NCI-H524 treated with DMSO at 0.1 percent for 48 hours (cell line): ENCODE measurements around the gene SPEN.
"Not testable (repeated sequence)": the region's sequence is repeated elsewhere in the genome, so short reads cannot be mapped to it uniquely, and the experiment has no call there.

Experiments used
- DNase-seq: peaks from one replicate; lab custom pipeline; 2025; lab: John Stamatoyannopoulos, UW

The SPEN gene

GRCh38 chr1:15833842-15834405, 13.6 kb upstream of the SPEN start:
- DNase-seq, result no peak

- peak; percentile 73 for DNase-seq
Measured at GRCh38 chr1:15834406-15835204, 12.9 kb upstream of the SPEN start.

- DNase-seq, result no peak
Measured at GRCh38 chr1:15835205-15835740, 12.2 kb upstream of the SPEN start.

- peak; percentile 86 for DNase-seq
Measured at GRCh38 chr1:15835741-15836510, 11.6 kb upstream of the SPEN start.

GRCh38 chr1:15836511-15836771, 11.1 kb upstream of the SPEN start:
- DNase-seq, result not testable (repeated sequence)

- DNase-seq, result no peak
Measured at GRCh38 chr1:15836772-15837669, 10.5 kb upstream of the SPEN start.

- DNase-seq, result no peak
Measured at GRCh38 chr1:15837931-15838330, 9.6 kb upstream of the SPEN start.

GRCh38 chr1:15838721-15839120, 8.8 kb upstream of the SPEN start:
- DNase-seq, result no peak

GRCh38 chr1:15843826-15844572, 3.5 kb upstream of the SPEN start:
- no peak for DNase-seq

- not testable (repeated sequence) for DNase-seq
Measured at GRCh38 chr1:15846056-15846455, 1.5 kb upstream of the SPEN start.

- DNase-seq, result no peak
Measured at GRCh38 chr1:15847893-15848142, 311 bp downstream of the SPEN start.

- no peak for DNase-seq
Measured at GRCh38 chr1:15848143-15848928, 829 bp downstream of the SPEN start.

GRCh38 chr1:15848929-15849774, 1.6 kb downstream of the SPEN start:
- DNase-seq, result peak; percentile 81

GRCh38 chr1:15849775-15850324, 2.3 kb downstream of the SPEN start:
- DNase-seq, result no peak

GRCh38 chr1:15850471-15851001, 3.0 kb downstream of the SPEN start:
- no peak for DNase-seq

GRCh38 chr1:15851210-15852035, 3.9 kb downstream of the SPEN start:
- DNase-seq, result no peak

- no peak for DNase-seq
Measured at GRCh38 chr1:15852036-15852827, 4.7 kb downstream of the SPEN start.
